Chondrocyte (in vitro differentiated cells): ENCODE results near the gene ERBB4. TPM values are rescaled to one million over a fixed set of nuclear protein-coding genes. Genes with fewer than 3 reads are reported as not detected.

ENCODE experiments used
- DNase-seq: peaks from one replicate; pipeline ENCODE4 v3.0.0; 2021; ENCODE audit warnings: mixed read lengths, low spot score
- H3K27ac Mint-ChIP-seq: one replicate; pipeline ENCODE4 v1.8.0; 2021; ENCODE audit warnings: mild to moderate bottlenecking, moderate library complexity, mixed read lengths; ENCODE audit not compliant: unreplicated experiment
- H3K27me3 Mint-ChIP-seq: 2 replicates; pipeline ENCODE4 v1.8.0; 2021; ENCODE audit warnings: low read depth, mixed read lengths
- H3K36me3 Mint-ChIP-seq: 2 replicates; pipeline ENCODE4 v1.8.0; 2021; ENCODE audit warnings: low read depth, mixed read lengths
- H3K4me1 Mint-ChIP-seq: 2 replicates; pipeline ENCODE4 v1.8.0; 2021; ENCODE audit warnings: low read depth, mild to moderate bottlenecking, mixed read lengths
- H3K4me3 Mint-ChIP-seq: one replicate; pipeline ENCODE4 v1.8.0; 2021; ENCODE audit warnings: mild to moderate bottlenecking, moderate library complexity, mixed read lengths; ENCODE audit not compliant: unreplicated experiment
- H3K9me3 Mint-ChIP-seq: 2 replicates; pipeline ENCODE4 v1.8.0; 2021; ENCODE audit warnings: low read depth, mixed read lengths
- CTCF ChIP-seq: fragments of 200-600 bp; sonication (generic); IDR thresholded peaks from 2 replicates; pipeline ENCODE4 v1.5.0; 2021; ENCODE audit warnings: antibody characterized with exemption, mild to moderate bottlenecking, moderate library complexity
- total RNA-seq: library from RNA; stranded (reverse); gene quantifications from 3 replicates; pipeline ENCODE4 v1.2.1, GENCODE V29; 2021

The ERBB4 gene
- total RNA-seq, 1 donor from 2014 or later, result 1.3 TPM

GRCh38 chr2:211823886-211824479, 714.6 kb downstream of the ERBB4 start:
- H3K27me3 Mint-ChIP-seq, result no peaks in the 10 kb centered on the region

GRCh38 chr2:211822686-211823335, 715.8 kb downstream of the ERBB4 start:
- H3K9me3 Mint-ChIP-seq, result peaks cover 12% of the 10 kb centered on the region
- DNase-seq, result no peak
- peaks cover 6% of the 10 kb centered on the region for H3K36me3 Mint-ChIP-seq
- no peak overlapping the region for H3K27ac Mint-ChIP-seq
- no peak for TF ChIP-seq CTCF
- no peaks in the 10 kb centered on the region for H3K27me3 Mint-ChIP-seq
- H3K4me1 Mint-ChIP-seq, result no peaks in the 10 kb centered on the region
- no peak overlapping the region for H3K4me3 Mint-ChIP-seq

More at GRCh38 chr2:211823886-211824479, 714.6 kb downstream of the ERBB4 start:
- Mint-ChIP-seq H3K4me3 (no peak overlapping the region), H3K4me1 (no peaks in the 10 kb centered on the region), H3K27ac (no peak overlapping the region), H3K9me3 (peaks cover 12% of the 10 kb centered on the region), H3K36me3 (peaks cover 6% of the 10 kb centered on the region)
- no peak for TF ChIP-seq CTCF
- DNase-seq, result no peak

GRCh38 chr2:211816754-211817153, 721.8 kb downstream of the ERBB4 start:
- H3K27me3 Mint-ChIP-seq, result no peaks in the 10 kb centered on the region
- DNase-seq, result no peak
- no peaks in the 10 kb centered on the region for H3K4me1 Mint-ChIP-seq
- peaks cover 10% of the 10 kb centered on the region for H3K9me3 Mint-ChIP-seq
- H3K36me3 Mint-ChIP-seq, result peaks cover 3% of the 10 kb centered on the region
- TF ChIP-seq CTCF, result no peak
- H3K4me3 Mint-ChIP-seq, result no peak overlapping the region
- no peak overlapping the region for H3K27ac Mint-ChIP-seq

- Mint-ChIP-seq H3K27me3 (no peaks in the 10 kb centered on the region), H3K4me3 (no peak overlapping the region), H3K36me3 (no peaks in the 10 kb centered on the region)
Observed at GRCh38 chr2:211812587-211812986, 726.0 kb downstream of the ERBB4 start.

GRCh38 chr2:211802666-211803065, 735.9 kb downstream of the ERBB4 start:
- Mint-ChIP-seq H3K27me3 (no peaks in the 10 kb centered on the region), H3K36me3 (no peaks in the 10 kb centered on the region), H3K27ac (no peak overlapping the region), H3K4me1 (no peaks in the 10 kb centered on the region), H3K4me3 (no peak overlapping the region), H3K9me3 (no peaks in the 10 kb centered on the region)
- no peak for TF ChIP-seq CTCF
- DNase-seq, result no peak

More at GRCh38 chr2:211812587-211812986, 726.0 kb downstream of the ERBB4 start:
- H3K4me1 Mint-ChIP-seq, result no peaks in the 10 kb centered on the region
- H3K9me3 Mint-ChIP-seq, result peaks cover 3% of the 10 kb centered on the region
- no peak for TF ChIP-seq CTCF
- H3K27ac Mint-ChIP-seq, result no peak overlapping the region
- no peak for DNase-seq
